HuH-7.5 (cell line): ENCODE results near the gene EPHA6.
"Not testable (repeated sequence)": the region's sequence is repeated elsewhere in the genome, so short reads cannot be mapped to it uniquely, and the experiment has no call there.

Experiments
- DNase-seq: peaks from one replicate; pipeline ENCODE4 v3.0.0; 2011; ENCODE audit warnings: low spot score

Gene EPHA6

DNA sequence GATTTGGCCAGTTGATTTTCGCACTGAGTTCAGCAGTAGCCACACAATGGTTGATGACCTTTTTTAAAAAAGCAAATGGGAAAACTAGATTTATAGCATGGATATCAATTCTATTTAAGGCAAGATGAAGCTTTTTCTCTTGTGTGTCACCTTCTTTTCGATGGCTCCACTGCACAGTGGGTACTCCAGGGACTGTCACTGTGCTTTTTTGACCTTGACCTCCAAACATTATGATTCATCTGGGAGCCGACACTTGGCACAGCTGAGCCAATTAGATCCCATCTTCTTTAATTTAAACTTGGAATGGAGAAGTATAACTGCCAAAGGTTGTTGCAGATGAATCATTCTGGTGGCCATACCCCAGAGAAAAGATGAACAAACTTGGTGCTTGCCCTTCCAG, 367.3 kb downstream of the EPHA6 start:
- DNase-seq = no peak

DNA sequence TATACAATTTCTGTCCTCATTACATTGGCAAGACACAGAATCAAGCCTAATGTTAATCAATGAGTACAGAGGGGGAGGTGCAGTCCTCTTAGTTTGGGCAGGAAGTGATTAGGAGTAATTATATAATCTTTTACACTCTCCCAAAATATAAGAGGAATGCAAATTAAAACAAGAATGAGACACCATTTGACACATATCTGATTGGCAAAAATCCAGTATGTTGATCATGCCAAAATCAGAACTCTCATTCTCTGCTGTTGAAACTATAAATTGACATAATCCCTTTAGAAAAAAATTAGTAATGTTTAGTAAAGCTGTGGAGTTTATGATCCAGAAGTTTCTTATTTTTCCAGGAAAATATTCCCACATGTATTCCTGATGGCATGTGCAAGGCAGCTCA, 373.4 kb downstream of the EPHA6 start:
- DNase-seq = no peak

DNA sequence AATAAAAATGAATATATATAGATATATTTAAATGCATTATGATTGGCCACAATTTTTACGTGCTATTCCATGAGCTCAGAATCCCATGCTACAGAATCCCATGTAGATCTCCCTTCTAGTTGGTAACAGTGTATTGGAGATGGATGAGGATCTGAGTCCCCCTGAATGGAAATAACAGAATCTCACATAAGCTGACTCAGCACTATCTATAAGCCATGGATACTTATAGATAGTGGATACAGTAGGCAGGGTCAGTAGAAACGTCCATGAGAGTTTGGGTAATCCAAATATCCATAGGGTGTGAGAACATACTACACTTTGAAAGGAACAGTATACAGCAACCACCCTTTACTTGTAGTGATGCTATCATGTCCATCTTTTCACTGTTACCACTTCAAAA, 375.4 kb downstream of the EPHA6 start:
- no peak for DNase-seq

DNA sequence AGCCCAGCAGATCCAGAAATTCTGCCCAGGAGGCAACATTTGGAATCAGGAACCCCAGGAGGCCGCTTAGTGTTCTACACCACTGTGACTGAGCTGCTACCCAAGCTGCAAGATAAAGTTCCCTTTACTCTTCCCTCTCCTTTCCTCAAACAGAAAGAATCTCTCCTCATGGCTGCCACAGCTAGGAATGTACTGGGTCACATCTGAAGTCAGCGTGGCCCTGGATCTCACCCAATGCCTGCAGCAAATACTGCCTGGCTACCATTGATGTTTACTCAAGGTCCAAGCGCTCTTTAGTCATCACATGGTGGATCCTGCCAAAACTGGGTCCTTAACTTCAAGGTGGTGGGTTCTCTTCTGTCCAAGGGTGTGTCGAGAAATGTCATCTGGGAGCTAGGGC, 382.7 kb downstream of the EPHA6 start:
- DNase-seq = no peak

DNA sequence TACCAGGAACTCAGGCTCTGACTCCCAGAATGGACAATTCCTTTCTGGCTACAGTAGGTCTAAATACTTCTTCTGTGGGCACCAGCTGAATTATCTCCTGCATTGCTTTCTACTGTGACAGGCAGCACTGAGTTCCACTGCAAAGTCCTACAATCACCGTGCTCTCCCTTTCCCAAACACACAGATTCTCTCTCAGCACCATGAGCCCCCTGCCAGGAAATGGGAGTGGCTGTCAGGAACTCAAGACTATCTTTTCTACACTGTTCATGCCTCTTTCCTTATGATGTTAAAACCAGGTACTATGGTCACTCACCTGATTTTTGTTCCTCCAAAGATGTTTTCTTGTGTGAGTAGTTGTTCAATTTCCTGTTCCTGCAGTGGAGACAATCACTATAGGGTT, 383.4 kb downstream of the EPHA6 start:
- DNase-seq = no peak

DNA sequence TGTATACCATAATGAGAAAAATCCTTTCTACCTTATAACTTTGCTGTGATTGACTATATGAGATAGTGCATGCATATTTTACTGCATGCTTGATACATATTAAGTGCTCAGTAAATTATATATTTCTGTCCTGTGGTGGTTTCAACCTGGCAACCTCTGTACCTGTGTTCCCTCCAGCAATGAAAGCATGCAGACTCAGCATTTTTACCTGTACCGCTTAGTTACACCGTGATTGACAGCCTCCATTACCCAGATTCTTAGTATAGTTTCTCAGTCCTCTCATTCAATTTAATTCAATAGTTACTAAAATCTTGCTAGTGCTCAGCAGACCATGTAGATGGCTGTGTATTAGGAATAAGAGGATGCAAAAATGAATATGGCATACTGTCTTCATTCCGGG, 386.0 kb downstream of the EPHA6 start:
- no peak for DNase-seq

DNA sequence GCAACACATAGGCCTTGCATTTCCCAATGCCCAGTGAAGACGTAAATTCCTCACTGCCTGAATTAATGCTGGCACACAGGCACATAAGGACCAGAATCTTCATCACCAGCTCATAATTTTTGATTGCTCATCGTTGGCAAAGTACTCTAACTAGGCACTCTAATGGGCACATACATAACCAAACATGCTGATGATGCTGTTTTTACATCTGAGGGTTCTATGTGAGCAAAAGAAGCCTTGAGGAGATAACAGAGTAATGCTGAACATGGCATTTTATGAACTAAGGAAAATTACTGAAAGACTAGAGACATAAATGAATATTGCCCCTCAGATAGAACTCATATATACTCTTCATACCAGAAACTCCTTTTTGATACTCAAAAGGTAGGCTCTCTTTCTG, 387.4 kb downstream of the EPHA6 start:
- no peak for DNase-seq

DNA sequence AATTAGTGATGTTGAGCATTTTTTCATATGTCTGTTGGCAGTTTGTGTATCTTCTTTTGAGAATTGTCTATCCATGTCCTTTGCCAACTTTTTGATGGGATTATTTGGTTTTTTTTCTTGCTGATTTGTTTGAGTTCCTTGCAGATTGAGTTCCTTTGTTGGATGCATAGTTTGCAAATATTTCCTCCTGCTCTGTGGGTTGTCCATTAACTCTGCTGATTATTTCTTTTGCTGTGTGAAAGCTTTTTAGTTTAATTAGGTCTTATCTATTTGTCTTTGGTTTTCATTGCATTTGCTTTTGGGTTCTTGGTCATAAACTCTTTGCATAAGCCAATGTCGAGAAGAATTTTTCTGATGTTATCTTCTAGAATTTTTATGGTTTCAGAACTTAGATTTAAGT, 414.6 kb downstream of the EPHA6 start:
- no peak for DNase-seq

DNA sequence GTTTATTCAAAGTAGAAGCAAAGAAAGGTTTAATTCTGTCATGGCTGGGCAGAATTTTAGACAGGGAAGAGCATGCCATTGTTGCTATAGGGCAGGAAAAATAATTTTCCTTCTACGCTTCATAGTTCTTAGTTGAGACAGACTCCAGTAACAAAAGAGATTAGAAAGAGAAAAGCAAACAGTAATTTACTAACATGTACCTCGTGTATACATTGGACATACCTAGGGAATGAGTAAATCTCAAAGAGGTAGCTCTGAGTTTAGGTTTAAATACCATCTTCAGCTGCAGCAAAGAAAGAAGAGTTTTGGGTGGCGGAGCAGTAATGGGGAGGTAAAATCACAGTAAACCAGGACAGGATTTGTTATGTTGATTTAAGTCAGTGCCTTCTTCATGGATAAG, 416.1 kb downstream of the EPHA6 start:
- DNase-seq = no peak

DNA sequence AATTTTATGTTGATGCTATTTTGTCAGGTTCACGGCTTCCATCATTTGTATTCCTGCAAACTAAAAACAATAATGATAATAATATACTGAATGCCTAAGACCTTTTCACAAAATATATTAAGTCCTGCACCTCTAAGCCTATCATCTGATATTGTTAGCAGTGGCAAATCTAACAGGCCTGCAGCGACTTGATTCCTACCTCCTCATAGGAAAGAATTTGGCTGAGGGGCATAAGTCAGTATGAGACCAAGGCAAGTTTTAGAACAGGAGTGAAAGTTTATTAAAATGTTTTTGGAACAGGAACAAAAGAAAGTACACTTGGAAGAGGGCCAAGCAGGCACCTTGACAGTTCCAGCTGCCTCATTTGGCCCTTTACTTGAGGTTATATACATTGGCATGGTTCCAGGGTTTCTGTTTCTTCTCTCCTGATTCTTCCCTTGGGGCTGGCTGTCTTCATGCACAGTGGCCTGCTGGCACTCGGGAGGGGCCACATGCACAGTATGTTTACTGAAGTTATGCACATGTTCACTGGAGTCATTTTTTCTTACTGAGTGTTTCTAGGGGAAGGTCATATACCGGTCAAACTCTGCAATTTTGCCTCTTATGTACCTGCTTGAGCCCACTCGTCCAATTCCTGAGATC, 418.1 kb downstream of the EPHA6 start:
- no peak for DNase-seq

DNA sequence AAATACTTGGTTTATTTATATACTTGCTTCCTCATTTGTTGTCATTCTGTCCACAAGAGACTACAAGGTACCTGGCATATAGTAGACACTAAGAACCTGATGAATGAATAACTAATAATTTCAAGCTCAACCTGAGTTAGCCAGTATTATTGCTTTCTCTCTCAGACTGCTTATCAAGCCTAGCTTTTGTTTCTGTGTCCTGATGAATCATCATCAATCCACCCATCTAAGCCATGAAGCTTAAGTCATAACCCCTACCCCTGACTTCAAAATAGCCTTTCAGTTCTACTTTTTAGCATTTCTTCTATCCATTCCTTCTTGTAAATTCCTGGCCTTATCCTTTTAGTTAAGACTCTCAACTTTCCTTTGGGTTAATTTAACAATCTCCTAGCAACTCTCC, 420.8 kb downstream of the EPHA6 start:
- no peak for DNase-seq

DNA sequence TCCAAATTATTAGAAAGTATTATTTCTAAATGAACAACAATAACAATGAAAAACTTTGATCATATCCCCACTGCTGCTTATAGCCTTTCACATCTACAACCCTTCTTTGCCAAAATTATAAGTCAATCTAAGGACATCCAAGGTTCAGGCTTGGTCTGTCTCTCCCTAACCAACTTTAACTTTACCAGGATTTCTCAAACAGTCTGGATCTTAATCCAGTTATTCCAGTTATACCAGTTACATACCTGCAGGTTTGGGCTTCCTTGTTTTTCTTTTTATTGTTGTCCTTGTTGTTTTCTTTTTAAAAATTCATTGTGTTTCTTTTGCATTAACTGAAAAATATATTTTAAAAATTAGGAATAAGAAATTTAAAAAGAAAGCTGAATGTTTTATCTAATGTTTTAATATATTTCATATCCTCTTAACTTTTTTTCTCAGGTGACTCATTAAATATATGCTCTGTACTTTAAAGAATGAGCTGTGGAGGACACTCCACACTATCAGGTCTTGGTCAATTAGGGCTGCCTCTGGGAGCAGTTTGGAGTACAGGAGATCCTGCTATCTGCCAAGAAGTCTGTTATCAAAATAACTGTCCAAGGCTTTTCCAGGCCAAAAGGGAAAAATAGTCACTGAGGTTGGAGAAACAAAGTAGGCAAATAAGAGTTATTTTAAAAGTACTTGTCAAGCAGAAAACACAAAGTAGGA, 421.4 kb downstream of the EPHA6 start:
- no peak for DNase-seq

DNA sequence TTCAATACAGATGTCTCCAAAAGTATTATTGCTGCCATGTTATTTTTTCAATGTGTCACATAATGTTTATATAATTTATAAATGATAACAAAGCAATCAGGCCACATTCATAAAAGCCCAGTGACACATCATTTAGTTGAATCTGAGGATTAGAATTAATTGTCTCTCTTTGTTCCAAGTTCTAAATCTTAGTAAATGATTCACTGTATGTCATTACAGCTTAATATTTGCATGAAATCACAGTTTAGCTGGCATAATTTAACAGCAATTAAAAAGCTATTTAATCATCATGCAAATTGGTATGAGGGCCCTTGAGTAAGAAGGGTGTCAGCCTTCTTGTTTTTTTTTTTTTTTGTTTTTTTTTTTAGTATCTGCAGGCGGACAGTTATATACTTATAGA, 427.0 kb downstream of the EPHA6 start:
- no peak for DNase-seq

DNA sequence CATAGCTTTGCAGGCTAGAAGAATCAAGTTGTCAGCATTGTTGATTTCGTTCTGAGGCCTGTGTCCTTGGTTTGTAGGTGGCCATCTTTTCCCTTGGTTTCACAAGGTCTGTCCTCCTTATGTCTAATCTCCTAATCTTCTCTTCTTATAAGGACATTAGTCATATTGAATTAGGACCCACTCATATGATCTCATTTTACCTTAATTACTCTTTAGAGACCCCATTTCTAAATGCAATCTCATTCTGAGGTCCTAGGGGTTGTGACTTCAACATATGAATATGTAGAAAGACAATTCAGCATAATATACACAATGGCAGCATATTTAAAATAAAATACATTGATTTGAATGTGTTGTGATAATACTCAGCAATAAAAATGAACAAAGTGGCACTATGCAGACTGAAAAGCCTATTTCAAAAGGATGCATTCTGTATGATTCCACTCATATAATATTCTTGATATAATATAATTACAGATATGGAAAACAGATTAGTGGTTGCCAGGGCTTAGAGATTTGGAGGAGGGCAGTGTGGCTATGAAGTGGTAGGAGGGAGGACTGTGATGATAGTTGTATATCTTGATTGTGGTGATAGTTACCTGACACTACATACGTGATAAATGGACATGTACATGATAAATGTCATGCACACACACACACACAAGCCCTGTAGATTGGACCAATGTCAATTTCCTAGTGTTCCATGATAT, 431.0 kb downstream of the EPHA6 start:
- DNase-seq = no peak

DNA sequence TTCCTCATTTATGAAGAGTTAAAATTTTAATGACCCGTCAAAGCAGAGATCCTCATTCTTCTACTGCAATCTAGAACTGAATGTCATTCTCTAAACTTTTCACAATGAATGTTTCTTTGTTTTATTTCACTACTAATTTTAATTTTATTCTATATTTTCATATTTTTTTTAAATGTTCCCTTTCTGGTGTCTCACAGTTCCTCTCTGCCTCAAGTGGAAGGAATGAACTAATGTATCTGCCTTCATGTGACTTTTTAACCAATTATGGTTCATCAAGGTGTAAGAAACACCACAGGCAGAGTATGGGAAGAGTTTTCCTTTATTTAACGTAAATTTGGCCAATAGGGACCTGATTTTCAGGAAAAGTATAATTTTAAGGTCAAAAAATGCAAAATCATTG, 441.7 kb downstream of the EPHA6 start:
- DNase-seq = no peak

DNA sequence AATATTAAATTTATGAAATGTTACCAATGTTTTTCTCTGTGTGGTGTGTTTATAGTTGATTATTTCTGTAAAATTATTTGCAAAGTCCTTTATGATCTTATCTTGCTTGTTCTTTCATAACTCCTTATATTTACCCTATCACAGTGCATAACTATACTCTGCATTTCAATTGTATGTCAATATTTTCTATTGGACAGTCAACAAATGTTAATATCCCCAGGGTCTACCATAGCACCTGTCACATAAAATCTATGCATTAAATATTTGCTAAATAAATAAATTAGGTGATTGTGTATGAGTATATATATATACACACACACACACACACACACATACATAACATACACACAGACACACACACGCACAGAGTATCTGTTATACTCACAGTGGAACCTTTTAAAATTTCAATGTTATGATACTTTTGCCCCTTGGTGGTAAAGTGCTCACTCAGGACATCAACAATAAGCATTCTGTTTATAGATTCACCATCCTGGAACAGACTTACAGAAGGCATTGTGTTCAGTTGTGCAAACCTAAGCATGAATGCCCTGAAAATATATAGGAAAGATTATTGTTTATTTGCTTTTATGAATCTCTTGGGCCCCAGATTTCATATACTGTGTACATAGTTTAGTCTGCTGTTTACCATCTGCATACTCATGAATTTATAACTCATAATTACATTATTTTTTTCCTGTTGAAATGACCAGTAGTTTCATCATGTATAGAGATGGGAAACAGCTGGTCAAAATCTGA, 443.7 kb downstream of the EPHA6 start:
- DNase-seq = no peak

DNA sequence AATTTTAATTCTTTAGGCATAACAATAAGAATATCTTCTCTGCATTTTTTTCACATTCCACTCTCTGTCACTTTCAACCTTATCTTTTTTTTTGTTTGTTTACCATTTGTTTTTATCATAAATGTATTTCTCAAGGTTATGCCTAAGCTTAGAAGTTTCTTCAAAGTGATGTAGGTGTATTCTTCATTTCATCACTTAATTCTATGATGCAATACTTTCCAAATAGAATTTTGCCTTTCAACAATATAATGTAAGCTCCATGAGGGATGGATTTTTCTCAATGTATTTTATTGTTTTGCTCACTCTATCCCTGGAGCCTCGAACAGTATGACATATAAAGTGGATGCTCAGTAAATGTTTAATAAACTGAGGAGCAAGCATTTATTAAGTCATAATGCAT, 444.9 kb downstream of the EPHA6 start:
- no peak for DNase-seq

DNA sequence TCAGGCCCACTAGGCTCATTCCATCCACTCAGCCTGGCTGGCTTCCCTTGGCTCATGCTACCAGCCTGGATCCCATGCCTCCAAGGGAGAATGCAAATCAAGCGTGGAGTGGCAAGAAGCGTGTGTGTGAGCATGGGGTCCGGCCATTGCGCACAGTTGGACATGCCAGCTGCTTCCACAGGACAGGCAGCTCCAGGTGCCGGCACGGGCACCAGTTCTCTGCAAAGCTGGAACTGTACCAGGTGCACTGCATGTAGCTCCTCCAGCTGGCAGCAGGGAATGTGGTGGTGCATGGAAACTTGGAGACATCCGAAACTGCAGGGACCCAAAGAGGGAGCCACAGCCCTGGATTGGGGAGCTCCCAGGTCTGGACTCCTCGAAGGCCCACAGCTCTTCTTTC, 449.8 kb downstream of the EPHA6 start:
- DNase-seq = no peak

DNA sequence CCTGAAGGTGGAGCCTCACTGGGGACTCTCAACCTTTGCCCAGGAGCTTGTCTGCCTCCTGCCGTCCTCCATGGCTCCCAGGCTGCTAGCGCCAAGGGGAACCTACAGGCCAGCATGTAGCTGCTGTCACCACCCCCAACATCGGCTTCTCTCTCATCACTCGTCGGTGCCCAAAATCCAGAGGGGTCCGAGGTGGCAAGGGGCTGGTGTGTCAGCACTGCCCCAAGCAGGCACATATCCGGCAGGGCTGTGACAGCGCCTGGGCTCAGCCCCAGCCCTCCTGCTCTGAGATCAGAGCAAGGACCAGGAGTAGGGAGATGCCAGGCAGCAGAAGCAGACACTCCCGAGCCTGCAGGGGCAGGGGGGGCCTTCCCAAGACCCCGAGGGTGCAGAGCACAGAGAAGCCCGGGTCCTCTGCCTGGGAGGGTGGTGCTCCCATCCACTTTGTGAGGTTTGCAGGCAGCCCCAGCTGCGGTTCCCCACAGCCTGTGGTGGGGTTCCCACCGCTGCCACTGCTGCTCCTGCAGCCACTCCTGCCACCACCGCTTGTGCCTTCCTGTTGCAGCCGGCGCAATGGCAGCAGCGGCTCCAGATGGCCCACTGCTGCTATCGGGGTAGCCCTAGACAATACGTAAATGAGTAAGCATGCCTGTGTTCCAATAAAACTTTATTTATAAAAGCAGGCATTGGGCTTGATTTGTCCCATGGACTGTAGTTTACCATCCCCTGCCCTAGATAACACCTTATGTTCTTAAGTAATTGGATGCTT, 451.0 kb downstream of the EPHA6 start:
- DNase-seq = peak; percentile 9

DNA sequence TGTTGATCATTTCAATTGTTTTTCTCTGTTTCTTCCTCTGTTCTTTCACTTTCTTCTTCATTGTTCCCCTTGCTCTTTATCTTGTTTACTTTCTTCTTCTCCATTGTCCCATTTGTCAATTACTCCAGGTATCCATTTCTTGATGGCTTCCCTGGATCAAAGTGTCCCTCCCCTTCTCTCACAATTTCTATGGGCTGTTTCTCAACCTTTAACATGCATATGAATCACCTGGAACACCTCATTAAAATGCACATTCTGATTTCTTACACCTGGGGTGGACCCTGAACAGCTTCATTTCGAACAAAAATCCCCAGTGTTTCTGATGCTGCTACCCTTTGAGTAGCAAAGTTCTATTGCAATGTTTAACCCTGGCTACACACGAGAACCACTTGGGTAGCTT, 454.8 kb downstream of the EPHA6 start:
- no peak for DNase-seq

DNA sequence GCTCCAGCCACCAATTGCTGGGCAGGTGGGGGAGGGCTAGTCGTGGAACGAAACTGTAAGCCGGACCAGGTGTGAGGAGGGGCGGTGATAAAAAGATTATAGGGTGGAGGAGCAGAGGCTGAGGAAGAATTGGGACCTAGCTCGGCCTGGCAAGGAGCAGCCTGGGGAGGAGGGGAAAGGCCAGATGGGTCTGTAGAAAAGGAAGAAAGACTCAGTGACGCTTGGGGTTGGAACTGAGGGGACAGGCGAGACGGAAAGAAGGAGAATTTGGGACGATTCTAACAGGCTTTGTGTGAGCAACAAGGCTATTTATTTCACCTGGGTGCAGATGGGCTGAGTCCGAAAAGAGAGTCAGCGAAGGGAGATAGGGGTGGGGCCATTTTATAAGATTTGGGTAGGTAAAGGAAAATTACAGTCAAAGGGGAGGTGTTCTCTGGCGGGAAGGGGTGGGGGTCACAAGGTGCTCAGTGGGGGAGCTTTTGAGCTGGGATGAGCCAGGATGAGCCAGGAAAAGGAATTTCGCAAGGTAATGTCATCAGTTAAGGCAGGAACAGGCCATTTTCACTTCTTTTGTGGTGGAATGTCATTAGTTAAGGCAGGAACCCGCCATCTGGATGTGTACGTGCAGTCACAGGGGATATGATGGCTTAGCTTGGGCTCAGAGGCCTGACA, 462.6 kb downstream of the EPHA6 start:
- DNase-seq = not testable (repeated sequence)
